Stimulated activated CD8-positive, alpha-beta memory T cell treated with anti-CD3 and anti-CD28 coated beads, Interleukin-2, amount 100 ng/mL, for 1 hour (primary cell): ENCODE measurements around the gene TERT.

Source experiments
- DNase-seq, 2 donors: peaks; one replicate each; pipeline ENCODE4 v3.0.0-alpha.2; 2020; ENCODE audit warnings: low read depth in 2 of 2

The TERT gene

GRCh38 chr5:1318659-1319251 lies 23.9 kb upstream of the TERT start:
- DNase-seq, result no peak

GRCh38 chr5:1317921-1318565 lies 23.2 kb upstream of the TERT start:
- no peak for DNase-seq

GRCh38 chr5:1316588-1317340 lies 21.9 kb upstream of the TERT start:
- no peak for DNase-seq

GRCh38 chr5:1315709-1316587 lies 21.1 kb upstream of the TERT start:
- peak in 1 of 2 donors; percentile 12 for DNase-seq

- DNase-seq, result no peak
Measured at GRCh38 chr5:1315018-1315708, 20.3 kb upstream of the TERT start.

GRCh38 chr5:1314564-1314982 lies 19.7 kb upstream of the TERT start:
- no peak for DNase-seq

- DNase-seq, result no peak
Measured at GRCh38 chr5:1312993-1313833, 18.3 kb upstream of the TERT start.

- DNase-seq, result no peak
Measured at GRCh38 chr5:1312206-1312605, 17.3 kb upstream of the TERT start.

- no peak for DNase-seq
Measured at GRCh38 chr5:1311439-1312055, 16.7 kb upstream of the TERT start.

- no peak for DNase-seq
Measured at GRCh38 chr5:1310118-1310517, 15.2 kb upstream of the TERT start.

GRCh38 chr5:1304033-1304432 lies 9.2 kb upstream of the TERT start:
- DNase-seq, result no peak

- DNase-seq, result no peak
Measured at GRCh38 chr5:1302258-1302657, 7.4 kb upstream of the TERT start.

GRCh38 chr5:1300581-1301083 lies 5.8 kb upstream of the TERT start:
- no peak for DNase-seq

- no peak for DNase-seq
Measured at GRCh38 chr5:1299961-1300360, 5.1 kb upstream of the TERT start.

- DNase-seq, result no peak
Measured at GRCh38 chr5:1299511-1299850, 4.6 kb upstream of the TERT start.

- no peak for DNase-seq
Measured at GRCh38 chr5:1298723-1299510, 4.0 kb upstream of the TERT start.

- DNase-seq, result no peak
Measured at GRCh38 chr5:1298067-1298551, 3.2 kb upstream of the TERT start.

GRCh38 chr5:1297243-1297642 lies 2.4 kb upstream of the TERT start:
- no peak for DNase-seq

GRCh38 chr5:1295650-1296037 lies 776 bp upstream of the TERT start:
- no peak for DNase-seq
